Spleen (tissue), 7 donors: ENCODE measurements around the gene MFSD2A.

Source experiments
- POLR2A ChIP-seq, 3 donors: fragments of 450-650 bp; IDR thresholded peaks; one replicate each; pipeline ENCODE4 v1.5.1; 2017; ENCODE audit warnings: antibody characterized with exemption in 3 of 3, mild to moderate bottlenecking in 1 of 3
- TF ChIP-seq, protein P1 (sequence below), 11 experiments: fragments of 200-600 bp in 7 of 11; fragments of 450-650 bp in 4 of 11; sonication (generic) in 4 of 11; IDR thresholded peaks in 8 of 11; conservative IDR thresholded peaks in 3 of 11; 1 replicate in 7 of 11; 2 replicates in 4 of 11; pipeline versions ENCODE4 v1.4.0 to v1.8.0; 2016 to 2021; ENCODE audit warnings: antibody characterized with exemption in 11 of 11, inconsistent platforms in 4 of 11, mild to moderate bottlenecking in 1 of 11
- donor health status: DM: no; HTN: no; CAD: no; lungs with moderate emphysema.
- donor health status: DM: no; HTN: no; CAD: no.
- donor health status: DM: no; HTN: no; CAD: no.

DNA sequence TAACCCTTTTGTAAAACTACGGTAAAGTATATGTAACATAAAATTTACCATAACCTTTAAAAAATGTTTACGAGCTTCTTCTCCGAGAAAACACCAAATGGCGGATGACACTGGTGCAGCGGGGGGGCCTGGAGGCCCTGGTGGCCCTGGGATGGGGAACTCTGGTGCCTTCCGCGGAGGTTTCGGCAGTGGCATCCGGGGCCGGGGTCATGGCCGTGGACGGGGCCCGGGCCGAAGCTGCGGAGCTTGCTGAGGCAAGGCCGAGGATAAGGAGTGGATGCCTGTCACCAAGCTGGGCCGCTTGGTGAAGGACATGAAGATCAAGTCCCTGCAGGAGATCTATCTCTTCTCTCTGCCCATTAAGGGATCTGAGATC lies 7.5 kb downstream of the MFSD2A start:
- TF ChIP-seq, protein P1, sequence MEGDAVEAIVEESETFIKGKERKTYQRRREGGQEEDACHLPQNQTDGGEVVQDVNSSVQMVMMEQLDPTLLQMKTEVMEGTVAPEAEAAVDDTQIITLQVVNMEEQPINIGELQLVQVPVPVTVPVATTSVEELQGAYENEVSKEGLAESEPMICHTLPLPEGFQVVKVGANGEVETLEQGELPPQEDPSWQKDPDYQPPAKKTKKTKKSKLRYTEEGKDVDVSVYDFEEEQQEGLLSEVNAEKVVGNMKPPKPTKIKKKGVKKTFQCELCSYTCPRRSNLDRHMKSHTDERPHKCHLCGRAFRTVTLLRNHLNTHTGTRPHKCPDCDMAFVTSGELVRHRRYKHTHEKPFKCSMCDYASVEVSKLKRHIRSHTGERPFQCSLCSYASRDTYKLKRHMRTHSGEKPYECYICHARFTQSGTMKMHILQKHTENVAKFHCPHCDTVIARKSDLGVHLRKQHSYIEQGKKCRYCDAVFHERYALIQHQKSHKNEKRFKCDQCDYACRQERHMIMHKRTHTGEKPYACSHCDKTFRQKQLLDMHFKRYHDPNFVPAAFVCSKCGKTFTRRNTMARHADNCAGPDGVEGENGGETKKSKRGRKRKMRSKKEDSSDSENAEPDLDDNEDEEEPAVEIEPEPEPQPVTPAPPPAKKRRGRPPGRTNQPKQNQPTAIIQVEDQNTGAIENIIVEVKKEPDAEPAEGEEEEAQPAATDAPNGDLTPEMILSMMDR (IDR thresholded peaks at IDR 0.05 in 8 of 11, conservative IDR thresholded peaks at IDR 0.05 in 3 of 11): no peak
- no peak for TF ChIP-seq POLR2A (IDR thresholded peaks at IDR 0.05)
